Measurements from ENCODE around the gene BICD2.

DNA sequence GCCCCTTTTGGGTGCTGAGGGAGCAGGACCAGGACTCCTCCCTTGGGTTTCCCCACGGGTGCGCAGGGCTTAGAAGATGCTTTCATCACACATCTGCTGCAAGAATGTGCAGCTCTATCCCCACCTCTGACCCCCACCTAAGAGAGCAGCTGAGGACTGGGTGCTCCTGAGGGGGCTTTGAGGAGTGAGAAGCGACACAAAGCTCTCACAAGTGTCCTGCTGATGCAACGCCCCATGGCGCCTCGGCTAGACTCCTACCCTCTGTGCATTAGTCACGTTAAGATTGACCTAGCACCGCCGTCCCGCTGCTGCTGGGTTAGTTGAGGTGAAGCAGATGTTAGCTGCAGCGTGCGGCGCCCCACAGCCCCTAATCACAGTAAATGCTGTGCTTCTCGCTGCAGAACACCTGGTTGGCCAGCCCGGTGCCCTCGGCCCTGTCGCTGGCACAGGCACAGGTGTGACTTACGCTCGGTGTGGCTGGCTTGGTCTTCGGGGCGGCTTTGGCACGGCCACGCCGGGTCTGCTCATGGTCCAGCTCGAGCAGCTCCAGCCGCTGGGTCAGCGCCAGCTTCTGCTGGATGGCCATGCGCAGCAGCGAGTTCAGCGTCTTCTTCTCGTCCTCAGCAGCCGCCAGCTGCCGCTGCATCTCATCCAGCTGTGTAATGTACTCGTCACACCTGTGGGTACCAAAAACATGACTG, 49.7 kb downstream of the BICD2 start:
- no peak for TF ChIP-seq CTCF (conservative IDR thresholded peaks at IDR 0.05)
- TF ChIP-seq ZFX (IDR thresholded peaks at IDR 0.05) = no peak

Measured in C4-2B (cell line).